CD4-positive, CD25-positive, alpha-beta regulatory T cell (primary cell): ENCODE results near the gene MPDZ. TPM values are rescaled to one million over a fixed set of nuclear protein-coding genes. Genes with fewer than 3 reads are reported as not detected.

Experiments used
- ATAC-seq, 2 donors: fragments of 150-1000 bp; cut with Tn5 transposase; one replicate each; pipeline ENCODE4 v1.10.0; 2021; ENCODE audit warnings: low read depth in 2 of 2, moderate number of reproducible peaks in 2 of 2, moderate library complexity in 1 of 2
- DNase-seq, 3 donors: peaks; one replicate each; pipeline versions ENCODE4 v3.0.0 to v3.0.0-alpha.2; 2012 to 2022; ENCODE audit warnings: mixed read lengths in 1 of 3
- H3K27ac ChIP-seq: one replicate; pipeline ENCODE4 v1.7.0; 2013; ENCODE audit warnings: mild to moderate bottlenecking, low read length; ENCODE audit not compliant: insufficient read depth, poor library complexity, severe bottlenecking
- H3K27me3 ChIP-seq: one replicate; pipeline ENCODE4 v1.7.0; 2013; ENCODE audit warnings: low read length; ENCODE audit not compliant: control insufficient read depth, insufficient read depth
- H3K36me3 ChIP-seq: one replicate; pipeline ENCODE4 v1.7.0; 2013; ENCODE audit warnings: mild to moderate bottlenecking, low read length, moderate library complexity; ENCODE audit not compliant: control insufficient read depth, insufficient read depth
- H3K4me1 ChIP-seq: 2 replicates; pipeline ENCODE4 v1.7.0; 2013; ENCODE audit warnings: mild to moderate bottlenecking, low read length; ENCODE audit not compliant: insufficient read depth, control insufficient read depth, poor library complexity, severe bottlenecking
- H3K4me3 ChIP-seq: one replicate; pipeline ENCODE4 v1.7.0; 2013; ENCODE audit warnings: low read depth, mild to moderate bottlenecking, low read length, moderate library complexity
- H3K9me3 ChIP-seq, 2 experiments: 1 replicate in 1 of 2; 2 replicates in 1 of 2; pipeline ENCODE4 v1.7.0; 2013; ENCODE audit warnings: low read length in 2 of 2, mild to moderate bottlenecking in 1 of 2, moderate library complexity in 1 of 2; ENCODE audit not compliant: control insufficient read depth in 2 of 2
- H3K27ac Mint-ChIP-seq, 3 donors: one replicate each; pipeline ENCODE4 v1.8.0; 2020 to 2022; ENCODE audit warnings: mild to moderate bottlenecking in 3 of 3, mixed read lengths in 3 of 3, moderate library complexity in 2 of 3
- H3K27me3 Mint-ChIP-seq: one replicate; pipeline ENCODE4 v1.8.0; 2022; ENCODE audit warnings: mild to moderate bottlenecking, mixed read lengths
- H3K36me3 Mint-ChIP-seq: one replicate; pipeline ENCODE4 v1.8.0; 2020; ENCODE audit warnings: mixed read lengths
- H3K4me1 Mint-ChIP-seq, 4 donors: one replicate each; pipeline ENCODE4 v1.8.0; 2020 to 2022; ENCODE audit warnings: mixed read lengths in 4 of 4, mild to moderate bottlenecking in 1 of 4
- H3K4me3 Mint-ChIP-seq, 4 donors: one replicate each; pipeline ENCODE4 v1.8.0; 2020 to 2022; ENCODE audit warnings: mild to moderate bottlenecking in 4 of 4, mixed read lengths in 4 of 4, moderate library complexity in 3 of 4
- H3K9me3 Mint-ChIP-seq, 7 donors: one replicate each; pipeline ENCODE4 v1.8.0; 2020 to 2022; ENCODE audit warnings: mixed read lengths in 7 of 7, mild to moderate bottlenecking in 3 of 7, moderate library complexity in 2 of 7
- polyA plus RNA-seq, 4 donors: library from polyadenylated mRNA; unstranded; fragments of 300-500 nt; fragmentation: Illumina TruSeq; gene quantifications; one replicate each; pipeline ENCODE4 v1.2.3, GENCODE V29; 2021
- total RNA-seq: library from RNA; stranded (reverse); gene quantifications from one replicate; pipeline ENCODE4 v1.2.3, GENCODE V29; 2022

MPDZ gene
- total and polyA plus RNA-seq, 5 donors from 2014 or later: 0.32 TPM; not detected in 4

GRCh38 chr9:13175732-13176131 lies 103.8 kb downstream of the MPDZ start:
- H3K27me3 ChIP-seq: no peaks in the 10 kb centered on the region
- H3K27me3 Mint-ChIP-seq: no peaks in the 10 kb centered on the region
- H3K9me3 Mint-ChIP-seq: peaks cover 0 to 27% (median 7%) of the 10 kb centered on the region in 7 donors
- H3K9me3 ChIP-seq: peaks cover 0 to 4% of the 10 kb centered on the region in 2 experiments
- no peaks in the 10 kb centered on the region for H3K36me3 Mint-ChIP-seq
- no peak overlapping the region for H3K4me3 ChIP-seq
- ATAC-seq: no peak
- no peak overlapping the region for H3K27ac ChIP-seq
- DNase-seq: no peak
- H3K27ac Mint-ChIP-seq: no peak overlapping the region
- no peaks in the 10 kb centered on the region for H3K4me1 ChIP-seq
- H3K4me1 Mint-ChIP-seq: no peaks in the 10 kb centered on the region
- H3K36me3 ChIP-seq: no peaks in the 10 kb centered on the region
- no peak overlapping the region for H3K4me3 Mint-ChIP-seq

GRCh38 chr9:13174906-13175639 lies 104.4 kb downstream of the MPDZ start:
- H3K9me3 Mint-ChIP-seq: peaks cover 0 to 23% (median 7%) of the 10 kb centered on the region in 7 donors
- Histone ChIP-seq H3K27me3 (no peaks in the 10 kb centered on the region), H3K27ac (no peak overlapping the region), H3K4me3 (no peak overlapping the region), H3K4me1 (no peaks in the 10 kb centered on the region), H3K36me3 (no peaks in the 10 kb centered on the region), H3K9me3 (peaks cover 0 to 4% of the 10 kb centered on the region in 2 experiments)
- H3K27me3 Mint-ChIP-seq: no peaks in the 10 kb centered on the region
- no peak overlapping the region for H3K27ac Mint-ChIP-seq
- no peak overlapping the region for H3K4me3 Mint-ChIP-seq
- DNase-seq: no peak
- ATAC-seq: no peak
- H3K36me3 Mint-ChIP-seq: no peaks in the 10 kb centered on the region
- no peaks in the 10 kb centered on the region for H3K4me1 Mint-ChIP-seq

GRCh38 chr9:13173553-13173952 lies 105.9 kb downstream of the MPDZ start:
- H3K4me1 ChIP-seq: no peaks in the 10 kb centered on the region
- H3K9me3 ChIP-seq: peaks cover 0 to 4% of the 10 kb centered on the region in 2 experiments
- Mint-ChIP-seq H3K27me3 (no peaks in the 10 kb centered on the region), H3K4me1 (no peaks in the 10 kb centered on the region), H3K36me3 (no peaks in the 10 kb centered on the region), H3K27ac (no peak overlapping the region), H3K4me3 (no peak overlapping the region), H3K9me3 (peaks cover 1 to 29% (median 10%) of the 10 kb centered on the region in 7 donors)
- no peaks in the 10 kb centered on the region for H3K36me3 ChIP-seq
- H3K27me3 ChIP-seq: no peaks in the 10 kb centered on the region
- no peak overlapping the region for H3K27ac ChIP-seq
- DNase-seq (no peak), ATAC-seq (no peak)
- no peak overlapping the region for H3K4me3 ChIP-seq

- H3K36me3 ChIP-seq: no peaks in the 10 kb centered on the region
- Mint-ChIP-seq H3K4me3 (no peak overlapping the region), H3K36me3 (no peaks in the 10 kb centered on the region), H3K9me3 (peaks cover 1 to 39% (median 11%) of the 10 kb centered on the region in 7 donors), H3K27ac (no peak overlapping the region), H3K27me3 (no peaks in the 10 kb centered on the region), H3K4me1 (no peaks in the 10 kb centered on the region)
- DNase-seq: no peak
- no peaks in the 10 kb centered on the region for H3K27me3 ChIP-seq
- ATAC-seq: no peak
- H3K4me3 ChIP-seq: no peak overlapping the region
- H3K4me1 ChIP-seq: no peaks in the 10 kb centered on the region
- peaks cover 0 to 4% of the 10 kb centered on the region in 2 experiments for H3K9me3 ChIP-seq
- no peak overlapping the region for H3K27ac ChIP-seq
Observed at GRCh38 chr9:13171261-13171660, 108.2 kb downstream of the MPDZ start.

- ATAC-seq: no peak
- Histone ChIP-seq H3K27ac (no peak overlapping the region), H3K27me3 (no peaks in the 10 kb centered on the region), H3K4me1 (no peaks in the 10 kb centered on the region), H3K9me3 (peaks cover 4 to 5% of the 10 kb centered on the region in 2 experiments), H3K4me3 (no peak overlapping the region), H3K36me3 (no peaks in the 10 kb centered on the region)
- Mint-ChIP-seq H3K4me1 (no peaks in the 10 kb centered on the region), H3K4me3 (no peak overlapping the region), H3K27ac (no peak overlapping the region), H3K36me3 (no peaks in the 10 kb centered on the region), H3K27me3 (no peaks in the 10 kb centered on the region), H3K9me3 (peaks cover 1 to 32% (median 9%) of the 10 kb centered on the region in 7 donors)
- DNase-seq: no peak
Observed at GRCh38 chr9:13166996-13167395, 112.5 kb downstream of the MPDZ start.

GRCh38 chr9:13165956-13166355 lies 113.5 kb downstream of the MPDZ start:
- Histone ChIP-seq H3K4me3 (no peak overlapping the region), H3K27ac (no peak overlapping the region), H3K9me3 (peaks cover 4 to 5% of the 10 kb centered on the region in 2 experiments), H3K4me1 (no peaks in the 10 kb centered on the region), H3K36me3 (no peaks in the 10 kb centered on the region), H3K27me3 (no peaks in the 10 kb centered on the region)
- H3K27ac Mint-ChIP-seq: no peak overlapping the region
- no peaks in the 10 kb centered on the region for H3K36me3 Mint-ChIP-seq
- H3K27me3 Mint-ChIP-seq: no peaks in the 10 kb centered on the region
- no peak overlapping the region for H3K4me3 Mint-ChIP-seq
- no peaks in the 10 kb centered on the region for H3K4me1 Mint-ChIP-seq
- ATAC-seq (no peak), DNase-seq (no peak)
- H3K9me3 Mint-ChIP-seq: peaks cover 1 to 26% (median 9%) of the 10 kb centered on the region in 7 donors

- no peaks in the 10 kb centered on the region for H3K4me1 Mint-ChIP-seq
- peaks cover 4 to 5% of the 10 kb centered on the region in 2 experiments for H3K9me3 ChIP-seq
- no peak overlapping the region for H3K27ac ChIP-seq
- H3K4me3 ChIP-seq: no peak overlapping the region
- no peak for ATAC-seq
- H3K4me1 ChIP-seq: no peaks in the 10 kb centered on the region
- H3K27ac Mint-ChIP-seq: no peak overlapping the region
- peaks cover 1 to 24% (median 9%) of the 10 kb centered on the region in 7 donors for H3K9me3 Mint-ChIP-seq
- no peaks in the 10 kb centered on the region for H3K36me3 Mint-ChIP-seq
- DNase-seq: no peak
- H3K27me3 ChIP-seq: no peaks in the 10 kb centered on the region
- no peak overlapping the region for H3K4me3 Mint-ChIP-seq
- H3K27me3 Mint-ChIP-seq: no peaks in the 10 kb centered on the region
- H3K36me3 ChIP-seq: no peaks in the 10 kb centered on the region
Observed at GRCh38 chr9:13165236-13165945, 114.1 kb downstream of the MPDZ start.
